ENCODE results near the gene NEK1.
A peak's percentile ranks its signal among the peaks of the same experiment; 100 is the strongest.
"Not testable (repeated sequence)": the region's sequence is repeated elsewhere in the genome, so short reads cannot be mapped to it uniquely, and the experiment has no call there.

NEK1 gene

GRCh38 chr4:169625886-169626285 lies 13.5 kb upstream of the NEK1 start:
- no peak for TF ChIP-seq POLR2A (IDR thresholded peaks at IDR 0.05; ENCODE audit: low read depth, low read length)
- no peak for TF ChIP-seq POLR2AphosphoS5 (IDR thresholded peaks at IDR 0.05; ENCODE audit: low read depth, low read length)
- TF ChIP-seq TAF1 (IDR thresholded peaks at IDR 0.05; ENCODE audit: borderline replicate concordance, low read depth, low read length): no peak
- FAIRE-seq: no peak
- DNase-seq (ENCODE audit: insufficient read length): no peak

- not testable (repeated sequence) for FAIRE-seq; DNase-seq (ENCODE audit: insufficient read length)
Measured at GRCh38 chr4:169624012-169624411, 11.6 kb upstream of the NEK1 start.

- no peak for DNase-seq (ENCODE audit: insufficient read length)
- no peak for TF ChIP-seq TAF1 (IDR thresholded peaks at IDR 0.05; ENCODE audit: borderline replicate concordance, low read depth, low read length)
- TF ChIP-seq POLR2AphosphoS5 (IDR thresholded peaks at IDR 0.05; ENCODE audit: low read depth, low read length): no peak
- TF ChIP-seq POLR2A (IDR thresholded peaks at IDR 0.05; ENCODE audit: low read depth, low read length): no peak
- no peak for FAIRE-seq
Measured at GRCh38 chr4:169622566-169622965, 10.2 kb upstream of the NEK1 start.

GRCh38 chr4:169621731-169622492 lies 9.5 kb upstream of the NEK1 start:
- DNase-seq (ENCODE audit: insufficient read length) (no peak), FAIRE-seq (peak; percentile 68)
- TF ChIP-seq POLR2A (IDR thresholded peaks at IDR 0.05; ENCODE audit: low read depth, low read length): no peak
- no peak for TF ChIP-seq TAF1 (IDR thresholded peaks at IDR 0.05; ENCODE audit: borderline replicate concordance, low read depth, low read length)
- no peak for TF ChIP-seq POLR2AphosphoS5 (IDR thresholded peaks at IDR 0.05; ENCODE audit: low read depth, low read length)

- FAIRE-seq: no peak
- DNase-seq (ENCODE audit: insufficient read length): no peak
Measured at GRCh38 chr4:169620880-169621248, 8.5 kb upstream of the NEK1 start.

GRCh38 chr4:169619958-169620879 lies 7.8 kb upstream of the NEK1 start, which contains the start of gene CLCN3:
Gene CLCN3 (plus strand): TSS chr4:169620578. CDS start chr4:169635929, 15,351 bp downstream.
- peak; percentile 100 for FAIRE-seq
- peak; percentile 97 for TF ChIP-seq POLR2A (IDR thresholded peaks at IDR 0.05; ENCODE audit: low read depth, low read length)
- peak; percentile 49 for TF ChIP-seq TAF1 (IDR thresholded peaks at IDR 0.05; ENCODE audit: borderline replicate concordance, low read depth, low read length)
- peak; percentile 96 for TF ChIP-seq POLR2AphosphoS5 (IDR thresholded peaks at IDR 0.05; ENCODE audit: low read depth, low read length)
- peak; percentile 75 for DNase-seq (ENCODE audit: insufficient read length)

More at GRCh38 chr4:169620880-169621248, 8.5 kb upstream of the NEK1 start:
- TF ChIP-seq TAF1 (IDR thresholded peaks at IDR 0.05; ENCODE audit: borderline replicate concordance, low read depth, low read length) (no peak), POLR2A (IDR thresholded peaks at IDR 0.05; ENCODE audit: low read depth, low read length) (no peak), POLR2AphosphoS5 (IDR thresholded peaks at IDR 0.05; ENCODE audit: low read depth, low read length) (no peak)

- DNase-seq (ENCODE audit: insufficient read length) (no peak), FAIRE-seq (peak; percentile 56)
- TF ChIP-seq TAF1 (IDR thresholded peaks at IDR 0.05; ENCODE audit: borderline replicate concordance, low read depth, low read length) (no peak), POLR2A (IDR thresholded peaks at IDR 0.05; ENCODE audit: low read depth, low read length) (no peak), POLR2AphosphoS5 (IDR thresholded peaks at IDR 0.05; ENCODE audit: low read depth, low read length) (no peak)
Measured at GRCh38 chr4:169619518-169619957, 7.2 kb upstream of the NEK1 start.

GRCh38 chr4:169618986-169619385 lies 6.6 kb upstream of the NEK1 start:
- FAIRE-seq (no peak), DNase-seq (ENCODE audit: insufficient read length) (no peak)
- TF ChIP-seq POLR2AphosphoS5 (IDR thresholded peaks at IDR 0.05; ENCODE audit: low read depth, low read length) (no peak), TAF1 (IDR thresholded peaks at IDR 0.05; ENCODE audit: borderline replicate concordance, low read depth, low read length) (no peak), POLR2A (IDR thresholded peaks at IDR 0.05; ENCODE audit: low read depth, low read length) (no peak)

GRCh38 chr4:169618286-169618685 lies 5.9 kb upstream of the NEK1 start:
- FAIRE-seq (no peak), DNase-seq (ENCODE audit: insufficient read length) (no peak)
- no peak for TF ChIP-seq POLR2AphosphoS5 (IDR thresholded peaks at IDR 0.05; ENCODE audit: low read depth, low read length)
- no peak for TF ChIP-seq POLR2A (IDR thresholded peaks at IDR 0.05; ENCODE audit: low read depth, low read length)
- no peak for TF ChIP-seq TAF1 (IDR thresholded peaks at IDR 0.05; ENCODE audit: borderline replicate concordance, low read depth, low read length)

GRCh38 chr4:169617306-169617705 lies 4.9 kb upstream of the NEK1 start:
- FAIRE-seq (no peak), DNase-seq (ENCODE audit: insufficient read length) (no peak)

GRCh38 chr4:169616846-169617245 lies 4.5 kb upstream of the NEK1 start:
- no peak for TF ChIP-seq POLR2A (IDR thresholded peaks at IDR 0.05; ENCODE audit: low read depth, low read length)
- TF ChIP-seq POLR2AphosphoS5 (IDR thresholded peaks at IDR 0.05; ENCODE audit: low read depth, low read length): no peak
- no peak for TF ChIP-seq TAF1 (IDR thresholded peaks at IDR 0.05; ENCODE audit: borderline replicate concordance, low read depth, low read length)
- no peak for FAIRE-seq
- DNase-seq (ENCODE audit: insufficient read length): no peak

More at GRCh38 chr4:169617306-169617705, 4.9 kb upstream of the NEK1 start:
- TF ChIP-seq TAF1 (IDR thresholded peaks at IDR 0.05; ENCODE audit: borderline replicate concordance, low read depth, low read length) (no peak), POLR2A (IDR thresholded peaks at IDR 0.05; ENCODE audit: low read depth, low read length) (no peak), POLR2AphosphoS5 (IDR thresholded peaks at IDR 0.05; ENCODE audit: low read depth, low read length) (no peak)
